C4-2B (cell line): Measurements from ENCODE around the gene MUC5AC.
"Not testable (repeated sequence)": the region's sequence is repeated elsewhere in the genome, so short reads cannot be mapped to it uniquely, and the experiment has no call there.

Experiments
- H3K27ac ChIP-seq: fragments of 450-650 bp; 2 replicates; pipeline ENCODE4 v1.5.1; 2017
- CTCF ChIP-seq: fragments of 450-650 bp; conservative IDR thresholded peaks from 2 replicates; pipeline ENCODE4 v1.5.1; 2017; ENCODE audit warnings: mild to moderate bottlenecking
- ZFX ChIP-seq: fragments of 450-650 bp; IDR thresholded peaks from 2 replicates; pipeline ENCODE4 v1.6.1; 2017

The MUC5AC gene

GRCh38 chr11:1168721-1169161, 11.0 kb downstream of the MUC5AC start:
- TF ChIP-seq ZFX, result no peak
- no peak for TF ChIP-seq CTCF
- H3K27ac ChIP-seq, result no peak overlapping the region

- TF ChIP-seq CTCF (no peak), ZFX (no peak)
- H3K27ac ChIP-seq, result no peak overlapping the region
Observed at GRCh38 chr11:1171223-1171984, 13.7 kb downstream of the MUC5AC start.

DNA sequence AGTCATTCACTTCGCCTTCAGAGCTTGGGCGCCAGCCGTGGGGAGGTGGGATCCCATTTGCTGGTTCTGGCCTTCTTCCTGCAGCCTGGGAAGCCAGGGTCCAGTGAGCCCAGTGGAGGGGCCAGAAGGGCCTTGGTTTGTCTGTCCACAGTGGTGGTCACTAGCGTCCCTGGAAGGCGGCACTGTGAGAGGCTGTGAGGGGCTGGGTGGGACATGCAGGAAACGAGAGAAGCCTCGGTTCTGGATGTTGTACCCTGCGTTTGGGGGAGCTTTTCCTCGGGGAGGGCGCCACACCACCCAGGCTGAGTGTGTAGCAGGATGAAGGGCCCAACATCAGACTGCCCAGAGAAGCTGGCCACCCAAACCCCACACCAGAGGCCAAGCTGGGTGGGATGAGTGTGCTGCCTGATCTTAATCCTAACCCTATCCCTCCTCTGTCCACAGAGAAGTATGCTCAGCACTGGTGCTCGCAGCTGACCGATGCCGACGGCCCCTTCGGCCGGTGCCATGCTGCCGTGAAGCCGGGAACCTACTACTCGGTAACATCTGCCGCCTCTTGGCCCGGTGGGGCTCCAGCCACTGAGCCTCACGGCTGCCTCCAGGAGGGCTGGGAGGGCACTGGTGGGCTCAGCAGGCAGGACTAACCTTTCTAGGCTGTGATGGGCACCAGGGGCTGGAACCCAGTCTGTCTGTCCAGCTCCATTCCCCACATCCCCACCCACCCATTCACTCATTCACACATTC, 14.4 kb downstream of the MUC5AC start:
- no peak overlapping the region for H3K27ac ChIP-seq
- TF ChIP-seq CTCF (no peak), ZFX (no peak)

- TF ChIP-seq ZFX (no peak), CTCF (no peak)
- H3K27ac ChIP-seq, result no peak overlapping the region
Observed at GRCh38 chr11:1172729-1173117, 15.0 kb downstream of the MUC5AC start.

- H3K27ac ChIP-seq, result not testable (repeated sequence)
Observed at GRCh38 chr11:1173396-1173795, 15.6 kb downstream of the MUC5AC start.

GRCh38 chr11:1174441-1175370, 17.0 kb downstream of the MUC5AC start:
- H3K27ac ChIP-seq, result no peak overlapping the region
- TF ChIP-seq CTCF (no peak), ZFX (no peak)

DNA sequence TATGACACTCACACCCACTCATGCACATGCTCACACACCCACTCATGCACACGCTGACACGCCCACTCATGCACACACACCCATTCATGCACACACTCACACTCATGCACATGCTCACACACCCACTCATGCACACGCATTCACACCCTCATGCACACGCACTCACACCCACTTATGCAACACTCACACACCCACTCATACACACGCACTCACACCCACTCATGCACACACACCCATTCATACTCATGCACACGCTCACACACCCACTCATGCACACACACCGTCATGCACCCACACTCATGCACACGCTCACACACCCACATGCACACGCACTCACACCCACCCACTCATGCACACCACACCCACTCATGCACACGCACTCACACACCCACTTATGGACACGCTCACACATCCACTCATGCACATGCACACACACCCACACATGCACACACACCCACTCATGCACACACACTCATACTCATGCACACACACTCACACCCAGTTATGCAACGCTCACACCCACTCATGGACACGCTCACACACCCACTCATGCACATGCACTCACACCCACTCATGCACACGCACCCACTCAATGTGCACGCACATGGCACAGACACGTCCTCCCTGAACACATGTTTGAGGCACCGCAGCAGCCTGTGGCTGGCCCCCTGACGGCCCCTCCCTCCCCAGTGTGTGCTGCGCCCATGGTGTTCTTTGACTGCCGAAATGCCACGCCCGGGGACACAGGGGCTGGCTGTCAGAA, 17.9 kb downstream of the MUC5AC start:
- no peak overlapping the region for H3K27ac ChIP-seq
- TF ChIP-seq CTCF, result no peak
- TF ChIP-seq ZFX, result no peak
